NCI-H128 (cell line): ENCODE data around the gene GUCY1A2.
"Not testable (repeated sequence)": the region's sequence is repeated elsewhere in the genome, so short reads cannot be mapped to it uniquely, and the experiment has no call there.

ENCODE experiments used
- DNase-seq: peaks from one replicate; lab custom pipeline; 2025; ENCODE audit not compliant: unreplicated experiment; lab: John Stamatoyannopoulos, UW

The GUCY1A2 gene

GRCh38 chr11:106943089-106943488 is 75.2 kb downstream of the GUCY1A2 start:
- no peak for DNase-seq

- no peak for DNase-seq
Measured at GRCh38 chr11:106939157-106939556, 79.1 kb downstream of the GUCY1A2 start.

GRCh38 chr11:106937111-106937510 is 81.2 kb downstream of the GUCY1A2 start:
- DNase-seq, result no peak

- DNase-seq, result no peak
Measured at GRCh38 chr11:106925245-106925644, 93.0 kb downstream of the GUCY1A2 start.

DNA sequence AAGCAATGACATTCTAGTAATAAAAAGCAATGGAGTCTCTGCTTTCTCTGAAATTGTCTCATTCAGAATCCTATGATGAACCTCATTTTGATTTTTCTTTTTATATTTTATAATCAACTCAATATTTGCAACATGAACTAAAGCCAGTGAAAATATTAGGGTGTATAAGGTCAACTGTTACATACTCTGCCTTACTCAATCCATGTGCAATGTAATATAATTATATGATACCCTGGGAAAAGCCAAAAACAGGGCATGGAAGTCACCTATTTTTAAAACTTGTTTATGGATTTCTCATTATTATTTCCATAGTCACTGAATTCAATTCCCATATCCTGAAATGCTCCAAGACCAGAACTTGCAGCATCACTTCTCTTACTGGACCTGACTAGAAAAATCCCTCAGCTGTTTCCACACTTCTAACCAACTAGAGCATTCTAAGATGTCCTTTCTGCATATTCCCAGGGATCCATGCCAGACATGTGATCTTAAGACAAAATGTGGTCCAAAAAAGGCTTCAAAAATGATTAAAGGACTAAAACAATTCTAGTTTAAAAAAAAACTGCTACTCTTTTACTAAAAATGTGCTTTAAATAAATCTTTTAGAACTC is 97.3 kb downstream of the GUCY1A2 start:
- no peak for DNase-seq

DNA sequence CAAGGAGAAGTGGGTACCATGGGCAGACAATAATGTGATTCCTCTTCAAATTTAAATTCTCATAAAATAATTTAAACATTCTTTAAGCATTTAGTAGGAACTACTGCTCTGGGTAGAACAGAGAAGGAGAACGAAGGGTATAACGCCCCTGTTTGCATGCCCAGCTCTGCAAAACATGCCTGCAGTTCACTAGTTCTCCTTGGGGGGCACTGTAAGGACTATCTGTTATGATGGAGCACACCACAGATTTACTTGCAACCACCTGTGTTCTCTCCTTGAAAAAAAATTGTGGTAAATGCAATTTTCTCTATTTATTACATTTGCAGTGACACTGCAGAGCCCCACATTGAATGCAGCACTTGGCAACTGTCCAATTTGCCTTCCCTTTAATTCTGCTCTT is 100.3 kb downstream of the GUCY1A2 start:
- DNase-seq, result no peak

- DNase-seq, result no peak
Measured at GRCh38 chr11:106914409-106914808, 103.9 kb downstream of the GUCY1A2 start.

GRCh38 chr11:106913141-106913540 is 105.1 kb downstream of the GUCY1A2 start:
- no peak for DNase-seq

GRCh38 chr11:106904826-106905225 is 113.5 kb downstream of the GUCY1A2 start:
- DNase-seq, result no peak

- no peak for DNase-seq
Measured at GRCh38 chr11:106889718-106890117, 128.6 kb downstream of the GUCY1A2 start.

- no peak for DNase-seq
Measured at GRCh38 chr11:106888386-106888785, 129.9 kb downstream of the GUCY1A2 start.

DNA sequence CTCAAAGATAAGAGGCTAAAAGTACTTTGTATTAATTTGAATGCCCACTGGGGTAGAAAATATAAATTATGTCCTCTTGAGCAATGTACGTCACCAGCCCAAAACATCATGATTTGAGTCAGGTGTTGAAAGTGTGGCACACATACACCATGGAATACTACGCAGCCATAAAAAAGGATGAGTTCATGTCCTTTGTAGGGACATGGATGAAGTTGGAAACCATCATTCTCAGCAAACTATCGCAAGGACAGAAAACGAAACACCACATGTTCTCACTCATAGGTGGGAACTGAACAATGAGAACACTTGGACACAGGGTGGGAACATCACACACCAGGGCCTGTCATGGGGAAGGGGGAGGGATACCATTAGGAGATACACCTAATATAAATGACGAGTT is 134.6 kb downstream of the GUCY1A2 start:
- not testable (repeated sequence) for DNase-seq

DNA sequence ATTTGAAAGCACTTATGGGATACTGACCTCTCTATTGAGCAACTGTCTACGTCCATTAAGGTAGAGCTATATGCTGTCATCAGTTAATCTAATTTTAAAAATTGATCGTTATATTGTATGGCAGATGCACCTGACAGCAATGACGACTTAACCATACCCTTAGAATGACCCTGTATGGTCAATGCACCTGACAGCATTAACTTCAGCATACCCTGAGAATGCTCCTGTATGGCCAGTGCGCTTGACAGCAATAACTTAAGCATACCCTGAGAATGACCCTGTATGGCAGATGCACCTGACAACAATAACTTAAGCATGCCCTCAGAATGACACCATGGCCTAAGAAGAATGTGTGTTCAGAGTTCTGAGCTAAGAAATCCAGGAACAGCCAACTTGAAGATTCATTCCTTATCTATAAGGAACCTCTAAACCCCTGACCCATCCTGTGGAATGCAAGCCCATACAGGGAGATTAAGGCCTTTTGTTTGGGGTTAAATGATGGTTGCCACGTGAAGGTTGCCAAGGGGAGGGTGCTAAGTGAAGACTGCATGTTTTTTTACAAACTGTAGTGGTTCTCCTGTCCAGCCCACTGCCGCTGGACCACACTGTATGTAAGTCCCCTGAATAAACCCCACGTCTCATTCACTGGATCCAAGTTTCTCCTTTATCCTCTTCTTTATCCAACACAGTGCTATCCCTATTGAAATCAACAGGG is 138.3 kb downstream of the GUCY1A2 start:
- DNase-seq, result no peak

DNA sequence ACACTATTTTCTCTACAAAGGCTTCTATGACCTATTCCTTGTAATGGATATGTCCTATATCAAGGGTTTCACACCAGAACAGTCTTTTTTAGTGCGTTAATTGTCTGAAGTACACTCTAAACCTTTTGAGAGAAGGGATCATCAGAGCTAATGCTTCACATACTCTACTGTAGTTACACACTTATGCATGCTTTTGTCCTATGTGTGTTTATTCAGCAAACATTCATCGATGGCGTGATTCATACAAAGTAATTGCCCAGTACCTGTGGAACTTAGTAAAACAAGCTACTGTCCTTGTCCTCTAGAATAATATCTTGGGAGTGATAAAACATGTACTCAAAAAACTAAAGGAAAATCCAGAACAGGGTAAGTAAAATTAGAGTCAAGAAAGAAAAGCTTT is 139.2 kb downstream of the GUCY1A2 start:
- DNase-seq, result no peak

DNA sequence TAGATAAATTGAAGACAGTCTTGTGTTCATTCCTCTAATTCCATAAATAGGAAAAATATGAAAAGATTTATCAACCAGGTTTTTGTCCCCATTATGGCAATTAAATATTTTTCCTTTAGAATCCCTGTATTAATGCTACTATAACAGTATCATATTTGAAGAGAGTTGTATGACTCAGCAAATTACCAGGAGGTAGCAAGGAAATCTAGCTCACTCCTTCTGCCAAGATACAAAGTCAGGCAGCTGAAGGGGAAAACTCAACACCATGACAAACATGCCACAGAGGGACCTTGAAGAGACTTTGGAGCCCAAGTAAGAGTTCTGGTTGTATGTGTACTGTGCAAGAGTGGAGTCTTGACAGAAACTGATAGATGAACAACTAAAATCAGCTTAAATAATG is 143.3 kb downstream of the GUCY1A2 start:
- DNase-seq, result no peak

DNA sequence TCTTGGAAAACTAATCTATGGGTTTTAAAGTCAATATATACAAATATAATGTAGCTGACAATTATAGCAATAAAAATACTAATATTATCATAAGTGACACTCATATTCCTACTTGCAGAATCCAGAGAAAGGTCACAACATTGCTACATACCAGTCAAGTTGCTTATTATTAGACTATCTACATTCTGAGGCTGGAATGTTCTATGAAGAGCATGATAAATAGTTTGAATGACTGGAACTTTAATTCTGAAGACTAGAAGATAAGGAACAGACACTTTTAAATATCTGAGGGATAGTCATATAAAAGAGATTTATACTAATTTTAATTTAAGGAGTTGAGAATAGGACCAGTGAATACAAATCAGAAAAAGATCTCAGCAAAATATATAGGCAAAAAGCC is 146.0 kb downstream of the GUCY1A2 start:
- no peak for DNase-seq

GRCh38 chr11:106858200-106858599 is 160.1 kb downstream of the GUCY1A2 start:
- DNase-seq, result no peak

GRCh38 chr11:106856566-106856965 is 161.7 kb downstream of the GUCY1A2 start:
- no peak for DNase-seq

DNA sequence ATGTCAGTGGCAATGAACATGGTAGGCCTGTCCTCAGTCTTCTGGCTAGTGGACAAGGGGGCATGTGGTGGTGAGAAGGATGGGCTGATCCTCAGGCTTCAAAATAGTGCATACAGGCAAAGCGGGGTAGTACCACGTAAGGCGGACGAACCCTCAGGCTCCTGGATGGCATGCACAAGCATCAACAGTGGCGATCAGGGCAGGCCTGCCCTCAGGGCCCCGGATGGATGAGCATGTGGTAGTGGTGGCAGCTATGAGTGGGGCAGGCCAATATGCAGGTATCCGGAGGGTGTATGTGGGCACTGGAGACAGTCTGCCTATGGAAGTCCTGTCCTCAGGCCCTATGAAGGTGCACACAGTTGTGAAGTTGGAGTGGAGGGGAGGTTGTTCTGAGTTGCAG is 163.8 kb downstream of the GUCY1A2 start:
- no peak for DNase-seq

DNA sequence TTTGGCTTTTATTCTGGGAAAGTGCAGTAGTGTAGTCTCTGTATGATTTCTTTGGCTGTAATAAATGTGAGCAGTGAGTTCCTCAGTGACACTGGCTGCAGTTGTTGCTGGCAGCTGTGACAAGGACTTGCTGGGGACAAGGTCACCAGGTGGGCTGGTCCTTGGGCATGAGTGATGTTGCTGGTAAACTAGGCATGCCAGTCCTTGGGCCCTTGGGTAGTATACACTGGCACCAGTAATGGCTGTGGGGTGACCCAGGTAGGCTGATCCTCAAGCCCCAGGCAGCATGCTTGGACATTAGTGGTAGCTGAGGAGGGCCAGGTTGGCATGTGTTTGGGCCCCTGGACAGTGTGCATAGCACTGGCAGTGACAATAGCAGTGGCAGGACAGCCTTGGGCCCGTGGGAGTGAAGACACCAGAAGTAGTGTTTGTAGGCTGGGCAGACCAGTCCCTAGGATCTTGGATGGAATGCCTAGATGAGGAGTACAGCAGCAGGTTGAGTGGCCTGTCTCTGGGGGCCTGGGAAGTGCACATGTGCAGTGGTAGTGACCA is 164.3 kb downstream of the GUCY1A2 start:
- DNase-seq, result no peak

- DNase-seq, result no peak
Measured at GRCh38 chr11:106852779-106853178, 165.5 kb downstream of the GUCY1A2 start.

DNA sequence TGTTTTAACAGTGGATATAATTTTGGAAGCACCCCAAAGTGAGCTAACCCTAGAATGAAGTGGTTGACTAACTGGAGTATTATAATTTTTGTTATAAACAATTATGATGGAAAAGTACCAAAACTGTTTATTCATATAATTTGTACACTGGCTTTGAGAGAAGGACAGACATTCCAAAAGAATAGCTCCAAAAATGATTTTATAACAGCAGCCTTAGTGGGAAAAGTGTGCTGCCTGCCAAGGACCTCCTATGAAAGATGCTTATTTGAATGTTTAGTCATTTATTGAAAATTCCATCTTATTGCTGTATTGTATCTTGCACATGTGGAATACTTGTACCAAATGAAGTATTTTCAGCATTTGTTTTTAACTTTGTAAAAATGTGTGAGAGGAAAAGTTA is 169.8 kb downstream of the GUCY1A2 start:
- DNase-seq, result no peak

GRCh38 chr11:106842134-106842533 is 176.1 kb downstream of the GUCY1A2 start:
- DNase-seq, result no peak
